COR-L47 (cell line): ENCODE data around the gene EMC7.

Source experiments
- DNase-seq: peaks from one replicate; lab custom pipeline; 2025; lab: John Stamatoyannopoulos, UW

The EMC7 gene

DNA sequence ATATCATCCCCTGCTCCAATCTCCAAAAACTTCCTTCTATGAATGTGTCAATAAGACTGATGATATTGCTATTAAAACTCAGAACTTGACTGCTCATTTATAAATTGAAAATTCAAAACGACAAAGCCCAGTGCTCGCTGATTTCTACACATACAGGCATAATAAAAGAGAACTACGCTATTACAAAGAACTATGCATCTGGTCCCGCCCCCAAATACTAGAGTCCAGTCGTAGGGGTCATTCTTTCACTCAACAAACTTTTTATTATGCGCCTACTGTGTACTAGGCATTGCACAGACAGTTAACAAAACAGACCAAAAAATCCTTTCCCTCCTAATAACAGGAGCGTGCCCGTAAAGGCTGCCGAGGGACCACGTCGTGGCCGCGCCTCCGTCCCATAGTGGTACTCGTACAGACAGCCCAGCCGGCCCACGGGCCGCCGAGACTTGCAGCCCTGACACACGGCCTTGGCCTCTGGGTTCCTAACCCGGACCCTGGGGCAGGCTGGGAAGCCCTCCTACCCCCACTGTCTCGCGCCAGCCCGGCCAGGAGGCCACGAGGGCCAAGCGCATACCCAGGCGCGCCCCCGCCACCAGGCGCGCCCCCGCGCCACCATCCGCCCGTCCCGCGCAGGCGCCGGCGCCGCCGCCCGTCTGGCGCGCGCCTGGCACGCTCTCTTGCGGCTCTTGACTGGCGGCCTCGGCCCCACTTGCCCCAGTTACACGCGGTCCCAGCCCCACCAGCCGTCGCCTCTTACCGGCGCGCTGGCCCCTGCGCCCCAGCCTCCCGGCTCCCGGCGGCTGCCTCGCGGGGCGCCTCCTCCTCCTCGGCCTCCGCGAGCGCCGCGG is 63.4 kb downstream of the EMC7 start:
- peak; percentile 66 for DNase-seq
